ENCODE data around the gene CYTH1.

CYTH1 gene

GRCh38 chr17:78765821-78766220 is 16.3 kb downstream of the CYTH1 start:
- no peaks in the 10 kb centered on the region for H3K9me3 ChIP-seq (ENCODE audit: insufficient read depth, low read length, severe bottlenecking)
- H3K27ac ChIP-seq (ENCODE audit: low read length): no peak overlapping the region
- no peak overlapping the region for H3K4me3 ChIP-seq (ENCODE audit: low read depth in 1 of 2, low read length in 2 of 2)
- no peaks in the 10 kb centered on the region for H3K27me3 ChIP-seq (ENCODE audit: insufficient read depth, low read length, poor library complexity)
- no peak overlapping the region for H3K4me2 ChIP-seq (ENCODE audit: insufficient read depth, low read length)
- H3K36me3 ChIP-seq (ENCODE audit: insufficient read depth, low read length): no peaks in the 10 kb centered on the region
- no peak for DNase-seq
- H3K4me1 ChIP-seq (ENCODE audit: insufficient read depth, low read length): peaks cover 3% of the 10 kb centered on the region; the same call in 1 of the 2 replicates
- peaks cover 51% of the 10 kb centered on the region for H3K79me2 ChIP-seq (ENCODE audit: insufficient read depth, low read length)
- H2AFZ ChIP-seq (ENCODE audit: low read depth, low read length): no peak overlapping the region
- peaks cover 41% of the 10 kb centered on the region for H4K20me1 ChIP-seq (ENCODE audit: insufficient read depth, low read length)
- no peak for ATAC-seq (ENCODE audit: insufficient read depth, low read depth)
- H3K9ac ChIP-seq (ENCODE audit: low read depth, low read length): no peak overlapping the region
- no peak for TF ChIP-seq EZH2 (IDR thresholded peaks at IDR 0.05; ENCODE audit: borderline replicate concordance, low read depth, low read length, severe bottlenecking)

- Histone ChIP-seq H4K20me1 (ENCODE audit: insufficient read depth, low read length) (peaks cover 44% of the 10 kb centered on the region), H3K27ac (ENCODE audit: low read length) (no peak overlapping the region), H3K4me1 (ENCODE audit: insufficient read depth, low read length) (peaks cover 10% of the 10 kb centered on the region), H3K36me3 (ENCODE audit: insufficient read depth, low read length) (no peaks in the 10 kb centered on the region), H3K9ac (ENCODE audit: low read depth, low read length) (no peak overlapping the region), H3K79me2 (ENCODE audit: insufficient read depth, low read length) (peaks cover 45% of the 10 kb centered on the region), H3K4me3 (ENCODE audit: low read depth in 1 of 2, low read length in 2 of 2) (no peak overlapping the region), H2AFZ (ENCODE audit: low read depth, low read length) (no peak overlapping the region), H3K27me3 (ENCODE audit: insufficient read depth, low read length, poor library complexity) (no peaks in the 10 kb centered on the region), H3K9me3 (ENCODE audit: insufficient read depth, low read length, severe bottlenecking) (no peaks in the 10 kb centered on the region), H3K4me2 (ENCODE audit: insufficient read depth, low read length) (no peak overlapping the region)
- DNase-seq (no peak), ATAC-seq (ENCODE audit: insufficient read depth, low read depth) (no peak)
- TF ChIP-seq CTCF (IDR thresholded peaks at IDR 0.05; ENCODE audit: borderline replicate concordance, extremely low read depth, low read length, poor library complexity, severe bottlenecking) (no peak), EZH2 (IDR thresholded peaks at IDR 0.05; ENCODE audit: borderline replicate concordance, low read depth, low read length, severe bottlenecking) (no peak)
These were observed 17.2 kb downstream of the CYTH1 start for GRCh38 chr17:78764871-78765270.

DNA sequence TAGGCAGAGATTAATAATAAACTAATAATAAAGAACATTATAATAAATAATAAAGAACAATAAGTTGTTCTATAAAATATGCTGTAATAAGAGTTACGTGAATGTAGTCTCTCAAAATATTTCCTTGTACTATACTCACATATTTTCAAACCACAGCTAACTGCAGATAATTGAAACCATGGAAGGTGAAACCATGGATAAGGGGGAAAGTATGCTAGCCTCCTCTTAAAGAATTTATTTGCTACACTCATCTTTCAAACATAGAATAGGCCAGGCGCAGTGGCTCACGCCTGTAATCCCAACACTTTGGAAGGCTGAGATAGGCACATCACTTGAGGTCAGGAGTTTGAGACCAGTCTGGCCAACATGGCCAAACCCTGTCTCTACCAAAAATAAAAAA is 18.5 kb downstream of the CYTH1 start:
- Histone ChIP-seq H3K9ac (ENCODE audit: low read depth, low read length) (no peak overlapping the region), H3K27ac (ENCODE audit: low read length) (no peak overlapping the region), H3K27me3 (ENCODE audit: insufficient read depth, low read length, poor library complexity) (no peaks in the 10 kb centered on the region), H3K9me3 (ENCODE audit: insufficient read depth, low read length, severe bottlenecking) (no peaks in the 10 kb centered on the region), H3K4me3 (ENCODE audit: low read depth in 1 of 2, low read length in 2 of 2) (no peak overlapping the region), H3K79me2 (ENCODE audit: insufficient read depth, low read length) (peaks cover 36% of the 10 kb centered on the region), H4K20me1 (ENCODE audit: insufficient read depth, low read length) (peaks cover 46% of the 10 kb centered on the region), H3K4me1 (ENCODE audit: insufficient read depth, low read length) (peaks cover 23% of the 10 kb centered on the region), H3K36me3 (ENCODE audit: insufficient read depth, low read length) (no peaks in the 10 kb centered on the region), H2AFZ (ENCODE audit: low read depth, low read length) (no peak overlapping the region), H3K4me2 (ENCODE audit: insufficient read depth, low read length) (no peak overlapping the region)
- ATAC-seq (ENCODE audit: insufficient read depth, low read depth): no peak
- TF ChIP-seq EZH2 (IDR thresholded peaks at IDR 0.05; ENCODE audit: borderline replicate concordance, low read depth, low read length, severe bottlenecking): no peak
- TF ChIP-seq CTCF (IDR thresholded peaks at IDR 0.05; ENCODE audit: borderline replicate concordance, extremely low read depth, low read length, poor library complexity, severe bottlenecking): no peak
- no peak for DNase-seq

GRCh38 chr17:78761789-78762406 is 20.2 kb downstream of the CYTH1 start:
- H3K27ac ChIP-seq (ENCODE audit: low read length): no peak overlapping the region
- H3K4me1 ChIP-seq (ENCODE audit: insufficient read depth, low read length): peaks cover 30% of the 10 kb centered on the region
- ATAC-seq (ENCODE audit: insufficient read depth, low read depth) (no peak), DNase-seq (no peak)
- no peak overlapping the region for H3K4me3 ChIP-seq (ENCODE audit: low read depth in 1 of 2, low read length in 2 of 2)
- H2AFZ ChIP-seq (ENCODE audit: low read depth, low read length): no peak overlapping the region
- no peaks in the 10 kb centered on the region for H3K27me3 ChIP-seq (ENCODE audit: insufficient read depth, low read length, poor library complexity)
- no peak overlapping the region for H3K9ac ChIP-seq (ENCODE audit: low read depth, low read length)
- no peak for TF ChIP-seq CTCF (IDR thresholded peaks at IDR 0.05; ENCODE audit: borderline replicate concordance, extremely low read depth, low read length, poor library complexity, severe bottlenecking)
- no peak for TF ChIP-seq EZH2 (IDR thresholded peaks at IDR 0.05; ENCODE audit: borderline replicate concordance, low read depth, low read length, severe bottlenecking)
- H3K4me2 ChIP-seq (ENCODE audit: insufficient read depth, low read length): no peak overlapping the region
- peaks cover 46% of the 10 kb centered on the region for H4K20me1 ChIP-seq (ENCODE audit: insufficient read depth, low read length)
- no peaks in the 10 kb centered on the region for H3K9me3 ChIP-seq (ENCODE audit: insufficient read depth, low read length, severe bottlenecking)
- no peaks in the 10 kb centered on the region for H3K36me3 ChIP-seq (ENCODE audit: insufficient read depth, low read length)
- peaks cover 39% of the 10 kb centered on the region for H3K79me2 ChIP-seq (ENCODE audit: insufficient read depth, low read length)

All from DND-41 (cell line).